GM12801 (cell line): ENCODE data around the gene ACAD8.

ENCODE experiments used
- TF ChIP-seq, protein P1 (sequence below): IDR thresholded peaks from one replicate; pipeline ENCODE4 v1.5.1; 2011; ENCODE audit warnings: control low read depth; ENCODE audit not compliant: insufficient read length; ENCODE audit errors: extremely low read depth

The ACAD8 gene

DNA sequence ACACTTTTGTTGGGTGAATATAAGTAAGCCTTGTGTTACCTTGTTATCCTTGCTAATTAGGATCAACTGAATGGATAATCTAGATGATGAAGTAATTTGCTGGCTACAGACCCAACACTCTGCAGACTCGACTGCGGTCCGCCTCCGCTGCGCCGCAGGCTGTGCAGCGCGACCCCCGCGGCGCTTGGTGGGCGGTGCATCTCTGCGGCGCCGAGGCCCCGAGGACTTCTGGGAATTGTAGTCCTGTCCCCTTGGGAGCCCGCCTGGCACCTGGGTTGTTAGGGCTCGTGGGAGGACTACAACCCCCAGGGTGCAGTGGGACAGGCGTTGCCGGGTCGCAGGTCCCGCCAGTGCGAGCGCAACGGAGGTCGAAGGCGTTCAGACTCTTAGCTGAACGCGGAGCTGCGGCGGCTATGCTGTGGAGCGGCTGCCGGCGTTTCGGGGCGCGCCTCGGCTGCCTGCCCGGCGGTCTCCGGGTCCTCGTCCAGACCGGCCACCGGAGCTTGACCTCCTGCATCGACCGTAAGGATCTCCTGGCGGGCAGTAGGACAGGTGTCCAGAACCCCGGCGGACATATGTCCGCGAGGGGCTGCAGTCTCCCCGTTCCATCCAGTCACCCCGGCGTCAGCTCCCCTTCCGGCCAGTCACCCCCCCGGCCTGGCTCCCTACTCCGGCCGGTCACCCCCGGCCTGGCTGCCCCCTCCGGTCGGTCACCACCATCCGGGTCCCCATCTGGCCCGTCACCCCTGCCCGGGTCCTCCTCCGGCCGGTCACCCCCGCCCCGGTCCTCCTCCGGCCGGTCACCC, at the start of gene ACAD8, which contains the start of gene THYN1:
Gene ACAD8, plus strand, starts transcription at position 381 of the 806 bp plus-strand sequence. Its CDS starts 33 bp downstream, at position 414.
Gene THYN1, minus strand, starts transcription at position 165 of the 806 bp plus-strand sequence. CDS start 470 bp downstream, outside the sequence.
- TF ChIP-seq, protein P1, sequence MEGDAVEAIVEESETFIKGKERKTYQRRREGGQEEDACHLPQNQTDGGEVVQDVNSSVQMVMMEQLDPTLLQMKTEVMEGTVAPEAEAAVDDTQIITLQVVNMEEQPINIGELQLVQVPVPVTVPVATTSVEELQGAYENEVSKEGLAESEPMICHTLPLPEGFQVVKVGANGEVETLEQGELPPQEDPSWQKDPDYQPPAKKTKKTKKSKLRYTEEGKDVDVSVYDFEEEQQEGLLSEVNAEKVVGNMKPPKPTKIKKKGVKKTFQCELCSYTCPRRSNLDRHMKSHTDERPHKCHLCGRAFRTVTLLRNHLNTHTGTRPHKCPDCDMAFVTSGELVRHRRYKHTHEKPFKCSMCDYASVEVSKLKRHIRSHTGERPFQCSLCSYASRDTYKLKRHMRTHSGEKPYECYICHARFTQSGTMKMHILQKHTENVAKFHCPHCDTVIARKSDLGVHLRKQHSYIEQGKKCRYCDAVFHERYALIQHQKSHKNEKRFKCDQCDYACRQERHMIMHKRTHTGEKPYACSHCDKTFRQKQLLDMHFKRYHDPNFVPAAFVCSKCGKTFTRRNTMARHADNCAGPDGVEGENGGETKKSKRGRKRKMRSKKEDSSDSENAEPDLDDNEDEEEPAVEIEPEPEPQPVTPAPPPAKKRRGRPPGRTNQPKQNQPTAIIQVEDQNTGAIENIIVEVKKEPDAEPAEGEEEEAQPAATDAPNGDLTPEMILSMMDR, result no peak

DNA sequence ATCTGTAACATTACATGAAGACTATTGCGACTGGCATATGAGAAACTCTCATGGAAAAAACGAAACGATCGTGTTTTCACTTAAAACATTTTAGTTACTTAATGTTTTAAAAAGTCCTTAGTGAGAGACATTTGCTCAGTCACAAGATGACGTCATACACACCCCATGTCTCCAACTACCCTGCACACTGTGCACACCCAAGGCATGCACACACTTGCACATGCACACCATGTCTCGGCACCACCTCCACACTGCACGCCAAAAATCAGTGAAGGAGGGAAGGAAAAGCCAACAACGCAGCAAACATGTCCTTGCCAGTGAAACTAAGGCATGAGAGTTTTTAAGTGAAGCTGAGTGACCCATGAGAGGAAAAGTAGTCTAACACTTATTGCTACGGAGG, 47.6 kb upstream of the ACAD8 start:
- TF ChIP-seq, protein P1, result no peak

- TF ChIP-seq, protein P1, result no peak
Observed at GRCh38 chr11:134206185-134206584, 47.2 kb upstream of the ACAD8 start.

DNA sequence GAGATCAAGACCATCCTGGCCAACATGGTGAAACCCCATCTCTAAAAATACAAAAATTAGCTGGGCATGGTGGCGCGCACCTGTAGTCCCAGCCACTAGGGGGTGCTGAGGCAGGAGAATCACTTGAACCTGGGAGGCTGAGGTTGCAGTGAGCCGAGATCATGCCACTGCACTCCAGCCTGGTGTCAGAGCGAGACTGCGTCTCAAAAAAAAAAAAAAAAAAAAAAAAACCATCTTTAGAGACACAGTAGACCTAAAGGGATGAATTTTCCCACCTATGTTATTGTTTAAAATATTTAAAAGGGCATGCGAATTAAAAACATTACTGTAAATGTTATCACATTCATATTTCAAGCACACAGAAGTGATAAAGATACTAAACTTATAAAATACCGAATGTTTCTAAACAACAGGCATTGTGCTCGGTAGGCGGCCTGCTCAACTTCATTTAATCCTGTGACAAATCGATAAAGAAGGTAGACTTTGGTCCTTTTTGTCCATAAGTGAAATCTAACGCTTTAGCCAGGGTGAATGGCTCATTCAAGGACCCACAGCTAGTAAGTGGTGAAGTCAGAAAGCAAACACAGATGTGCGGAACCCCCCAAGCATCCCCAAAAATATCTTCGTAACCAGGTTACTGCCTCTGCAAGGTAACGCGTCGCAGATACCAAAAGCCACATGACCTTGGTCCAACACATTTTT, 45.7 kb upstream of the ACAD8 start:
- TF ChIP-seq, protein P1, result no peak

DNA sequence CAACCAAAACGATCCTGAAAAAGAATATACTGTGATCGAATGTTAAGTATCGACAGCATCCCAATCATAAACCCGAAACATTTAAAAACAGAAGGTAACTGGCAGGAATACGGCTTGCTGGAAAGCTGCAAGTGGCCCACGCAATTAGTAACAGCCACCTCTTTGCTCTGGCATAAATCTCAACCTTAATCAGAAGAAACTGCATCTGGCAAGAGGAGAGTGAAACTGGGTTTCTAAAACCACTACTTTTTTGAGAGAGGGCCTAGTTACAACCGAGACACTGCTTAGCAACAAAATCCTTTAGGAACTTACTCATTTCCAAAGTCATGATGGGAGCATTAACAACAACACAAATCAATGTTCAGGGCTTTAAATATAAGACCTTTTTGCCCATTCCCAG, 37.5 kb upstream of the ACAD8 start:
- TF ChIP-seq, protein P1, result no peak

- TF ChIP-seq, protein P1, result no peak
Observed at GRCh38 chr11:134216816-134217215, 36.6 kb upstream of the ACAD8 start.

GRCh38 chr11:134223121-134223520, 30.2 kb upstream of the ACAD8 start:
- TF ChIP-seq, protein P1, result no peak
